RWPE1 (cell line): Measurements from ENCODE around the gene NAE1.

Experiments used
- CTCF ChIA-PET: fragments of 350-600 bp; sonication (Branson Sonifier 250); formaldehyde crosslinking; extraction: SDS; loops from one replicate; lab custom pipeline; 2021; lab: Yijun Ruan, JAX
- POLR2A ChIA-PET: fragments of 400-600 bp; formaldehyde crosslinking; extraction: SDS; loops from one replicate; lab custom pipeline; 2020; ENCODE audit warnings: antibody characterized with exemption; ENCODE audit not compliant: low non-redundant PET; lab: Yijun Ruan, JAX
- DNase-seq: peaks from one replicate; pipeline ENCODE4 v3.0.0; 2012; ENCODE audit warnings: low spot score
- H3K27ac ChIP-seq: fragments of 450-650 bp; 2 replicates; pipeline ENCODE4 v1.5.1; 2017
- CTCF ChIP-seq: fragments of 450-650 bp; conservative IDR thresholded peaks from 2 replicates; pipeline ENCODE4 v1.5.1; 2017; ENCODE audit warnings: low read depth, mild to moderate bottlenecking

The NAE1 gene

DNA sequence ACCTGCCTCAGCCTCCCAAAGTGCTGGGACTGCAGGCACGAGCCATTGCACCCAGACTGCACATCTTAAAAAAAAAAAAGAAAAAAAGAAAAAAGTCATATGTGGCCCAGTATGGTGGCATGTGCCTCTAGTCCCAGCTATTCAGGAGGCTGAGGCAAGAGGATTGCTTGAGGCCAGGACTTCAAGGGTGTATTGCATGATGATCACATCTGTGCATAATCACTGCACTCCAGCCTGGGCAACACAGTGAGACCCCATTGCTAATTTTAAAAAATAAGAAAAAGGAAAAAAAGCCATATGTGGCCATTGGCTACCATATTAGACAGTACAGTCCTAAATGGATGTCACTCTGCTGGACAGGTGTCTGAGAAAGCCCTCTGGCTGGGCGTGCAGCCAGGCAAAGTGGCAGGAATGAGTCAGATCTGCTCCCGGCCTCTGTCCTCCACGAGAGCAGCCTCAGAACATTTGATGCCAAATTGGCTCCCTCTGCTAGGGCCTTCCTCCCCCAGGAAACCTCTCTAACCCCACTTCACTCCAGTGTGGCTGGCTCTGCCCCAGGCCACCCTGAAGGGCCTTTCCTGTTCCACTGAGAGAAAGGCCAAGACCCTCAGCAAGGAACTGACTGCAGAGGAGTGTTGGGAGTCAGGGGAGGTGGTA lies 28.1 kb upstream of the NAE1 start:
- H3K27ac ChIP-seq, result peak overlapping the region; percentile 19
- CTCF ChIA-PET, result interaction anchor here (0.7 to 1.0 kb wide), 2 partner anchors 14 to 586 kb away, joined by 3 read pairs; no protein-coding TSS in a partner anchor
- TF ChIP-seq CTCF, result no peak
- POLR2A ChIA-PET, result no interaction called here
- no peak for DNase-seq

GRCh38 chr16:66857437-66857836 lies 26.7 kb upstream of the NAE1 start:
- DNase-seq, result no peak
- no peak for TF ChIP-seq CTCF
- H3K27ac ChIP-seq, result no peak overlapping the region
- POLR2A ChIA-PET, result no interaction called here
- CTCF ChIA-PET, result interaction anchor here (1.2 kb wide), 1 partner anchor 27 kb away, joined by 3 read pairs; the partner anchor contains the start of gene NAE1

- no peak overlapping the region for H3K27ac ChIP-seq
- no peak for TF ChIP-seq CTCF
- POLR2A ChIA-PET, result no interaction called here
- CTCF ChIA-PET, result interaction anchor here (0.6 to 1.2 kb wide), 3 partner anchors 11 to 26 kb away, joined by 3 to 8 read pairs (median 4); partner anchors contain the start of gene NAE1
- DNase-seq, result no peak
These were observed 26.0 kb upstream of the NAE1 start for GRCh38 chr16:66856801-66857200.

GRCh38 chr16:66856184-66856730 lies 25.5 kb upstream of the NAE1 start:
- H3K27ac ChIP-seq, result no peak overlapping the region
- TF ChIP-seq CTCF, result no peak
- ChIA-PET POLR2A (interaction anchor here (0.6 kb wide), 1 partner anchor 31 kb away, joined by 3 read pairs; no protein-coding TSS in a partner anchor), CTCF (interaction anchor here (0.6 to 1.1 kb wide), 2 partner anchors 12 to 13 kb away, joined by 4 to 8 read pairs; no protein-coding TSS in a partner anchor)
- no peak for DNase-seq

DNA sequence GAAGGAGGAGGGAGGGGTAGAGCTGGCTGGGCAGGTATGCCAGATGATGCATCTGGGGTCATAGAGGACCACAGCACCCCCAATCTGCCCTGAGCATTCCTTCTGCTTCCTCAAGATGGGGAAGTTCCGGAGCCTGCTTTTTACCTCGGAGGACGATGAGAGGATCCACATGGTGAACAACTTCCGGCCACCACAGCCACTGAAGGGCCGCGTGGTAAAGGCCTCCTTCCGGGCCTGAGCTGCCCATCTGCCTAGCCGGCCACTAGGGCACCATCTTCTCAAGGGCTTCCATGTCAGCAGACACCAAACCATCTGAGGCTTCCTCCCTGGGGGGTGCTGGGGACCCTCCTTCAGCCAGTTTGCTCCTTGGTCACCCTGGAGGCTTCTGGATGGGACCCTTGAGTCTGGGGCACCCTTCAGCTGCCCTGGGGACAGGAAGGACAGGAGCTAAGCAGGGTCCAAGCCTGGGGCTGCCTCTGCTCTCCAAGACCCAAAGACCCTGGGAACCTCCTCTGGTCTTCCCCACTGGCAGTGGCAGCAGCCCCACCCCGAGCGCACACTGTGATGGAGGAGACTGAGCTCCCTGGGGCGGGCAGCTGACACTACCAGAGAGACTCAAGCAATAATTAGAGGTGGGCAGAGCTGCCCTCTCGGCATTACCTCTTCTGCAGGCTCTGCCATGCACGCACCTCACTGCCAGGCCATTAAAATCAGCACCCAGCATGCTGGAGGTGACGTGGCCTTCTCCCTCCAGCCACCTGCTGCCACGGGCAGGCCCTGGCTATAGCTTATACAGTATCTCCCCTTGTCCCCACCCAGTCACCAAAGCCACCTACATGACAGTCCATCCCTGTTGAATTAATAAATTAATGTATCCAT lies 22.7 kb upstream of the NAE1 start:
- no peak overlapping the region for H3K27ac ChIP-seq
- no peak for TF ChIP-seq CTCF
- CTCF ChIA-PET, result no interaction called here
- POLR2A ChIA-PET, result no interaction called here
- DNase-seq, result no peak
